Liver (tissue), 9 donors: ENCODE measurements around the gene CDHR4. TPM values are rescaled to one million over a fixed set of nuclear protein-coding genes. Genes with fewer than 3 reads are reported as not detected.
"Not testable (repeated sequence)": the region's sequence is repeated elsewhere in the genome, so short reads cannot be mapped to it uniquely, and the experiment has no call there.

Experiments used
- DNase-seq: peaks from one replicate; pipeline ENCODE4 v3.0.0-alpha.2; 2017; ENCODE audit warnings: low spot score
- H3K27ac ChIP-seq, 2 donors: one replicate each; pipeline ENCODE4 v1.7.0; 2013; ENCODE audit warnings: inconsistent platforms in 2 of 2, low read length in 2 of 2, control low read depth in 1 of 2, low read depth in 1 of 2, mild to moderate bottlenecking in 1 of 2
- H3K27me3 ChIP-seq, 4 donors: one replicate each; pipeline versions ENCODE4 v1.6.1 to v1.7.0; 2013; ENCODE audit warnings: low read length in 3 of 4, inconsistent platforms in 1 of 4, mild to moderate bottlenecking in 1 of 4, moderate library complexity in 1 of 4; ENCODE audit not compliant: control insufficient read depth in 4 of 4, insufficient read depth in 4 of 4
- H3K36me3 ChIP-seq, 4 donors: one replicate each; pipeline versions ENCODE4 v1.6.1 to v1.7.0; 2013; ENCODE audit warnings: low read length in 3 of 4, mild to moderate bottlenecking in 3 of 4, low read depth in 1 of 4, moderate library complexity in 1 of 4; ENCODE audit not compliant: control insufficient read depth in 4 of 4, insufficient read depth in 3 of 4
- H3K4me1 ChIP-seq, 4 donors: one replicate each; pipeline versions ENCODE4 v1.6.1 to v1.7.0; 2013; ENCODE audit warnings: low read length in 3 of 4, mild to moderate bottlenecking in 3 of 4, moderate library complexity in 1 of 4; ENCODE audit not compliant: control insufficient read depth in 4 of 4, insufficient read depth in 4 of 4
- H3K4me3 ChIP-seq, 3 donors: one replicate each; pipeline versions ENCODE4 v1.6.1 to v1.7.0; 2013; ENCODE audit warnings: low read length in 3 of 3, control low read depth in 1 of 3, low read depth in 1 of 3, mild to moderate bottlenecking in 1 of 3
- H3K9ac ChIP-seq, 2 donors: one replicate each; pipeline ENCODE4 v1.7.0; 2013; ENCODE audit warnings: low read length in 2 of 2, mild to moderate bottlenecking in 2 of 2, moderate library complexity in 2 of 2, control low read depth in 1 of 2, low read depth in 1 of 2
- H3K9me3 ChIP-seq, 4 donors: one replicate each; pipeline versions ENCODE4 v1.6.1 to v1.7.0; 2013; ENCODE audit warnings: low read length in 3 of 4; ENCODE audit not compliant: control insufficient read depth in 4 of 4
- ATF3 ChIP-seq: IDR thresholded peaks from 2 replicates; pipeline ENCODE4 v1.6.1; 2016; ENCODE audit warnings: antibody characterized with exemption
- EGR1 ChIP-seq, 2 donors: IDR thresholded peaks; 2 replicates each; pipeline ENCODE4 v1.6.1; 2016 to 2018; ENCODE audit warnings: antibody characterized with exemption in 2 of 2, low read depth in 2 of 2
- FOXA1 ChIP-seq: IDR thresholded peaks from 2 replicates; pipeline ENCODE4 v1.6.1; 2016; ENCODE audit warnings: antibody characterized with exemption
- FOXA2 ChIP-seq: IDR thresholded peaks from 2 replicates; pipeline ENCODE4 v1.6.1; 2016; ENCODE audit warnings: antibody characterized with exemption
- GABPA ChIP-seq, 2 donors: IDR thresholded peaks in 1 of 2; conservative IDR thresholded peaks in 1 of 2; 2 replicates each; pipeline ENCODE4 v1.6.1; 2016; ENCODE audit warnings: antibody characterized with exemption in 2 of 2, mild to moderate bottlenecking in 1 of 2, moderate library complexity in 1 of 2
- HNF4G ChIP-seq: IDR thresholded peaks from 2 replicates; pipeline ENCODE4 v1.6.1; 2016; ENCODE audit warnings: antibody characterized with exemption
- JUND ChIP-seq, 2 donors: IDR thresholded peaks; 2 replicates each; pipeline ENCODE4 v1.6.1; 2016; ENCODE audit warnings: antibody characterized with exemption in 2 of 2
- NR2F2 ChIP-seq: IDR thresholded peaks from 2 replicates; pipeline ENCODE4 v1.6.1; 2016; ENCODE audit warnings: antibody characterized with exemption
- RAD21 ChIP-seq, 2 donors: IDR thresholded peaks; 2 replicates each; pipeline ENCODE4 v1.6.1; 2016; ENCODE audit warnings: antibody characterized with exemption in 2 of 2, mild to moderate bottlenecking in 2 of 2
- REST ChIP-seq: IDR thresholded peaks from 2 replicates; pipeline ENCODE4 v1.6.1; 2016; ENCODE audit warnings: antibody characterized with exemption, mild to moderate bottlenecking
- SP1 ChIP-seq: IDR thresholded peaks from 2 replicates; pipeline ENCODE4 v1.6.1; 2018; ENCODE audit warnings: antibody characterized with exemption, mild to moderate bottlenecking
- TAF1 ChIP-seq: conservative IDR thresholded peaks from 2 replicates; pipeline ENCODE4 v1.6.1; 2016; ENCODE audit warnings: antibody characterized with exemption, mild to moderate bottlenecking
- YY1 ChIP-seq: IDR thresholded peaks from 2 replicates; pipeline ENCODE4 v1.6.1; 2016; ENCODE audit warnings: antibody characterized with exemption, mild to moderate bottlenecking
- WGBS: extraction: QIAGEN DNeasy Blood & Tissue Kit; methylation state at CpG from one replicate; pipeline ENCODE4 v1.1.7; 2013; 5-methylcytosine and 5-hydroxymethylcytosine counted together
- polyA plus RNA-seq, 2 donors: library from polyadenylated mRNA; stranded (reverse) in 1 of 2; unstranded in 1 of 2; fragments of 200-250 nt in 1 of 2; fragments of >200 nt in 1 of 2; fragmentation: Nextera tagmentation in 1 of 2; extraction: Ambion mirVana in 1 of 2; gene quantifications; one replicate each; pipeline versions ENCODE4 v1.2.1 to v1.2.3, GENCODE V29; 2013 to 2015
- total RNA-seq, 2 donors: library from RNA; depleted of rRNA; stranded (reverse); fragments of >200 nt; gene quantifications; one replicate each; pipeline ENCODE4 v1.2.3, GENCODE V29; 2014
- TF ChIP-seq, protein P1 (sequence below): IDR thresholded peaks from 2 replicates; pipeline ENCODE4 v1.6.1; 2016; ENCODE audit warnings: antibody characterized with exemption
- donor health status: healthy.
- donor health status: healthy.
- donor health status: healthy.
- donor health status: healthy.
- donor health status: healthy.

Gene CDHR4
- total and polyA plus RNA-seq, 4 donors = not detected

GRCh38 chr3:49786357-49787181, 13.1 kb downstream of the CDHR4 start, which contains the start of gene IP6K1:
TSS of gene IP6K1 (minus strand) at chr3:49786542. CDS start at chr3:49748040, 38,502 bp downstream.
- TF ChIP-seq HNF4G = no peak
- TF ChIP-seq YY1 = peak; percentile 99
- no peak for TF ChIP-seq NR2F2
- peak in 1 of 2 donors; percentile 78 for TF ChIP-seq EGR1 (IDR thresholded peaks at IDR 0.05; ENCODE audit: low read depth in 2 of 2)
- no peak for TF ChIP-seq ATF3
- TF ChIP-seq GABPA (IDR thresholded peaks at IDR 0.05 in 1 of 2, conservative IDR thresholded peaks at IDR 0.05 in 1 of 2) = peak in 1 of 2 donors; percentile 74
- TF ChIP-seq FOXA1 = no peak
- no peak for TF ChIP-seq REST
- TF ChIP-seq JUND (IDR thresholded peaks at IDR 0.05) = no peak
- no peak for TF ChIP-seq RAD21 (IDR thresholded peaks at IDR 0.05)
- TF ChIP-seq FOXA2 = no peak
- TF ChIP-seq, protein P1, sequence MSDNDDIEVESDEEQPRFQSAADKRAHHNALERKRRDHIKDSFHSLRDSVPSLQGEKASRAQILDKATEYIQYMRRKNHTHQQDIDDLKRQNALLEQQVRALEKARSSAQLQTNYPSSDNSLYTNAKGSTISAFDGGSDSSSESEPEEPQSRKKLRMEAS = peak; percentile 74
- TF ChIP-seq SP1 = peak; percentile 94
- peak within 1 kb of the TSS; percentile 72 to 92 for H3K27ac ChIP-seq
- WGBS = 5% methylated on average over 55 of the region's 55 CpGs
- peak within 1 kb of the TSS; percentile 82 to 96 (median 86) for H3K4me3 ChIP-seq
- peaks cover 0 to 3% (median under 1%) of the 10 kb centered on the region in 4 donors for H3K36me3 ChIP-seq
- H3K9ac ChIP-seq = peak within 1 kb of the TSS; percentile 68 to 95
- peaks cover under 1 to 16% (median 9%) of the 10 kb centered on the region in 4 donors for H3K4me1 ChIP-seq
- no peaks in the 10 kb centered on the region for H3K27me3 ChIP-seq
- peak; percentile 99 for DNase-seq
- no peaks in the 10 kb centered on the region for H3K9me3 ChIP-seq

- Histone ChIP-seq H3K4me1 (peaks cover 5 to 18% (median 12%) of the 10 kb centered on the region in 4 donors), H3K36me3 (peaks cover 0 to 3% (median under 1%) of the 10 kb centered on the region in 4 donors), H3K27me3 (no peaks in the 10 kb centered on the region), H3K4me3 (peak overlapping the region; percentile 82 to 96 (median 86)), H3K9ac (peak overlapping the region; percentile 68 to 70), H3K27ac (peak overlapping the region; percentile 72 to 92), H3K9me3 (no peaks in the 10 kb centered on the region)
- TF ChIP-seq FOXA1 (no peak), TAF1 (no peak), YY1 (no peak), REST (peak; percentile 84)
- TF ChIP-seq, protein P1 = no peak
- no peak for DNase-seq
- WGBS = 4% methylated on average over 50 of the region's 50 CpGs
Observed at GRCh38 chr3:49785565-49786356, 13.9 kb downstream of the CDHR4 start.

- peaks cover 5 to 21% (median 14%) of the 10 kb centered on the region in 4 donors for H3K4me1 ChIP-seq
- not testable (repeated sequence) for H3K27ac ChIP-seq, H3K9ac ChIP-seq, DNase-seq, H3K9me3 ChIP-seq, H3K27me3 ChIP-seq, H3K4me3 ChIP-seq, H3K36me3 ChIP-seq
- WGBS = 98% methylated on average over 9 of the region's 9 CpGs
Observed at GRCh38 chr3:49782277-49782676, 17.4 kb downstream of the CDHR4 start.
